Ovary (tissue), 9 donors: ENCODE measurements around the gene RGS16. TPM values are rescaled to one million over a fixed set of nuclear protein-coding genes. Genes with fewer than 3 reads are reported as not detected.

Experiments
- DNase-seq, 5 donors: peaks; one replicate each; pipeline ENCODE4 v3.0.0-alpha.2; 2019 to 2020
- H3K27ac ChIP-seq, 2 donors: fragments of 200-600 bp; one replicate each; pipeline versions ENCODE4 v1.5.1 to v1.8.0; 2019 to 2022
- H3K27me3 ChIP-seq: fragments of 200-600 bp; one replicate; pipeline ENCODE4 v1.8.0; 2022
- H3K36me3 ChIP-seq: fragments of 200-600 bp; sonication (generic); one replicate; pipeline ENCODE4 v1.5.1; 2019
- H3K4me1 ChIP-seq: one replicate; pipeline ENCODE4 v1.8.1; 2013; ENCODE audit warnings: mild to moderate bottlenecking, moderate library complexity; ENCODE audit not compliant: insufficient read depth
- H3K4me3 ChIP-seq: fragments of 200-600 bp; sonication (generic); one replicate; pipeline ENCODE4 v1.5.1; 2017
- H3K9me3 ChIP-seq, 2 donors: fragments of 200-600 bp in 1 of 2; sonication (generic) in 1 of 2; one replicate each; pipeline versions ENCODE4 v1.5.1 to v1.8.1; 2013 to 2019; ENCODE audit warnings: mild to moderate bottlenecking in 1 of 2, moderate library complexity in 1 of 2
- EP300 ChIP-seq: sonication (generic); formaldehyde crosslinking; IDR thresholded peaks from one replicate; pipeline ENCODE4 v1.6.1; 2017; ENCODE audit warnings: antibody characterized with exemption
- POLR2A ChIP-seq: fragments of 450-650 bp; IDR thresholded peaks from one replicate; pipeline ENCODE4 v1.6.1; 2017; ENCODE audit warnings: antibody characterized with exemption, mild to moderate bottlenecking, moderate library complexity
- WGBS, 3 donors: extraction: QIAGEN DNeasy Blood & Tissue Kit in 1 of 3; methylation state at CpG; one replicate each; pipeline versions ENCODE4 v1.1.5 to v1.1.7; 2013 to 2017; 5-methylcytosine and 5-hydroxymethylcytosine counted together
- intact Hi-C, 4 donors: fragments of 100-400 bp; cut with DNase I; formaldehyde crosslinking; loops; one replicate each; pipeline versions ENCODE4 v1.11.0 to v1.15.1; 2022 to 2023
- polyA plus RNA-seq, 2 donors: library from polyadenylated mRNA; stranded (reverse); fragments of 200-250 nt in 1 of 2; fragments of 350-450 nt in 1 of 2; fragmentation: Illumina TruSeq in 1 of 2; extraction: RNeasy Lipid Tissue Mini Kit (QIAGEN cat#74804) in 1 of 2; gene quantifications; one replicate each; pipeline ENCODE4 v1.2.3, GENCODE V29; 2013 to 2014
- total RNA-seq, 7 donors: library from RNA; depleted of rRNA in 2 of 7; stranded (reverse); fragments of >200 nt in 2 of 7; fragmentation: NEBNext Ultra II Directional in 3 of 7; extraction: Animal tissue kit (Norgen Biotek cat#: 25700) in 3 of 7; gene quantifications; one replicate each; pipeline versions ENCODE4 v1.1.0 to v1.2.4, GENCODE V29; 2016 to 2023
- TF ChIP-seq, protein P1 (sequence below), 3 donors: fragments of 450-650 bp in 2 of 3; fragments of 200-600 bp in 1 of 3; IDR thresholded peaks; one replicate each; pipeline versions ENCODE4 v1.5.1 to v1.8.0; 2016 to 2022; ENCODE audit warnings: antibody characterized with exemption in 3 of 3, mild to moderate bottlenecking in 1 of 3
- donor health status: DM: no; HTN: no; CAD: no; lungs with moderate emphysema.
- donor health status: DM: no; HTN: no; CAD: no.
- donor health status: Bipolar disorder and iron deficiency.
- donor health status: DM: yes; HTN: yes; CAD: no.
- donor health status: DM: no; HTN: no; CAD: no.
- donor health status: DM: yes; HTN: yes; CAD: no.

Gene RGS16
- total and polyA plus RNA-seq, 9 donors = 1.1 to 7.4 (median 3.3) TPM

DNA sequence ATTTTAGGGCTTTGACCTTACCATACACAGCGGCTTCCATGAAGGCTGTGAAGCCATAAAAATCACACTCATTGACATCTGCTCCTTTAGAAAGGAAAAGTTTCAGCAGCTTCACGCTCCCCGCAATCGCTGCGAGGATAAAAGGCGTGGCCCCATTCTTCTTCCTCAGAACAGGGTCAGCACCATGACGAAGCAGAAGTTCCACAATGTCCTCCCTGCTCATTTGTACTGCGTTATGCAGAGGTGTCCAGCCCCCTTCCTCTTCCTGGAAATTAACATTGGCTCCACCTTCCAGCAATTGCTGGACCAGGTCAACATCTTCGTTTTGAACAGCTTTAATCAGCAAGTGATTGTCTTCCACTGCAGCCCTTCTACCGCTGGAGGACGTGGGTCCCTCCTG lies 17.8 kb downstream of the RGS16 start:
- no peaks in the 10 kb centered on the region for H3K9me3 ChIP-seq
- intact Hi-C loops = loop anchor here in 3 of 4 donors (5.0 to 10.0 kb wide), 3 partner anchors 182 to 502 kb away; partner anchors contain the start of gene TEDDM1 (in 1 of the 3)

DNA sequence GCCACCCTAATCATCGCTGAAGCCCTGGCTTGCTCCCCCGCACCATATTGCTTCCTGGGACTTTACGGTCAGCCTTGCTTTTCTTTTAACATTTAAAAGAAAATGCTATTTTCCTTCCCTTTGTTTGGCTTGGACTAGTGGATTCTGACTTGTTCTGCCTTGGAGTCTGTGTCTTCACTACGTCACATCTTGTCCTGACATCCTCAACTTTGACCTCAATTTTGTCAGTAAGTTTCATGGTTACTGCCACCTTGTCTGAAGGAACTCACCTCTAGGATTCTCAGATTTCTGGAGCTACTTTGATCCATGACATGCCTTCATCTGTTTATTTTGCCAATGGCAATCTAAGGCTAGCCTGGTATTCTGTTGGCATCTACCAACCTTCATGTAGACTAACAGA lies 19.4 kb downstream of the RGS16 start:
- no peaks in the 10 kb centered on the region for H3K9me3 ChIP-seq
- TF ChIP-seq POLR2A (no peak), EP300 (no peak)
- TF ChIP-seq, protein P1, sequence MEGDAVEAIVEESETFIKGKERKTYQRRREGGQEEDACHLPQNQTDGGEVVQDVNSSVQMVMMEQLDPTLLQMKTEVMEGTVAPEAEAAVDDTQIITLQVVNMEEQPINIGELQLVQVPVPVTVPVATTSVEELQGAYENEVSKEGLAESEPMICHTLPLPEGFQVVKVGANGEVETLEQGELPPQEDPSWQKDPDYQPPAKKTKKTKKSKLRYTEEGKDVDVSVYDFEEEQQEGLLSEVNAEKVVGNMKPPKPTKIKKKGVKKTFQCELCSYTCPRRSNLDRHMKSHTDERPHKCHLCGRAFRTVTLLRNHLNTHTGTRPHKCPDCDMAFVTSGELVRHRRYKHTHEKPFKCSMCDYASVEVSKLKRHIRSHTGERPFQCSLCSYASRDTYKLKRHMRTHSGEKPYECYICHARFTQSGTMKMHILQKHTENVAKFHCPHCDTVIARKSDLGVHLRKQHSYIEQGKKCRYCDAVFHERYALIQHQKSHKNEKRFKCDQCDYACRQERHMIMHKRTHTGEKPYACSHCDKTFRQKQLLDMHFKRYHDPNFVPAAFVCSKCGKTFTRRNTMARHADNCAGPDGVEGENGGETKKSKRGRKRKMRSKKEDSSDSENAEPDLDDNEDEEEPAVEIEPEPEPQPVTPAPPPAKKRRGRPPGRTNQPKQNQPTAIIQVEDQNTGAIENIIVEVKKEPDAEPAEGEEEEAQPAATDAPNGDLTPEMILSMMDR (IDR thresholded peaks at IDR 0.05) = no peak
- H3K27me3 ChIP-seq = no peaks in the 10 kb centered on the region
- peaks cover 5% of the 10 kb centered on the region for H3K4me1 ChIP-seq
- DNase-seq = no peak
- H3K4me3 ChIP-seq = no peak overlapping the region
- 92 to 95% (median 94%) methylated on average over 4 of the region's 4 CpGs for WGBS, 3 donors
- H3K36me3 ChIP-seq = no peaks in the 10 kb centered on the region
- H3K27ac ChIP-seq = no peak overlapping the region
- intact Hi-C loops = loop anchor here in 3 of 4 donors (5.0 to 10.0 kb wide), 3 partner anchors 180 to 500 kb away; partner anchors contain the start of gene TEDDM1 (in 1 of the 3)

More for the DNA sequence above, 17.8 kb downstream of the RGS16 start:
- H3K4me1 ChIP-seq = peaks cover 5% of the 10 kb centered on the region
- 94 to 96% (median 95%) methylated on average over 11 of the region's 11 CpGs for WGBS, 3 donors
- no peaks in the 10 kb centered on the region for H3K36me3 ChIP-seq
- TF ChIP-seq EP300 (no peak), POLR2A (no peak)
- TF ChIP-seq, protein P1 (IDR thresholded peaks at IDR 0.05) = no peak
- H3K4me3 ChIP-seq = no peak overlapping the region
- no peaks in the 10 kb centered on the region for H3K27me3 ChIP-seq
- no peak for DNase-seq
- no peak overlapping the region for H3K27ac ChIP-seq

DNA sequence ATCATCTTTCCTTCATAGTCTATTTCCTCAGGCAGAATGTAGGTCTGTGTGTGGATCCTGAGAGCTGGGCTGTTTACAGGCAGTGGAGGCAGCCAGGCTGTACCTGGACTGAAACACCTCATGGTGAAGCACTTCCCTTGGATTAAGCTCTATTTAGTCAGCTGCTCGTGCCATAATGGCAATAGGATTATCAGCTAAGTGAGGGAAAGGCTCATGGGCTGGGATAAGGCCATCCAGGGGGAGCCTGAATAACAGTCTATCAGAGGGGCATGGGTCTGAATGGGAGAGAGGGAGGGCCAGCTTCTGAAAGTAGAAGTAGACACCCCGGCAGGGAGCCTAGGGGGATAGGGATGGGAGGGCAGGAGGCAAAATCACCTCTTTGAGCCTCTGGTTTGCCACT lies 23.5 kb downstream of the RGS16 start:
- no peak for DNase-seq
- H3K27me3 ChIP-seq = no peaks in the 10 kb centered on the region
- no peak for TF ChIP-seq EP300
- intact Hi-C loops = loop anchor here in 2 of 4 donors (10.0 kb wide), 2 partner anchors 176 to 496 kb away; partner anchors contain the start of gene TEDDM1 (in 1 of the 2)
- no peak overlapping the region for H3K4me3 ChIP-seq
- H3K9me3 ChIP-seq = no peaks in the 10 kb centered on the region
- H3K27ac ChIP-seq = no peak overlapping the region
- H3K36me3 ChIP-seq = no peaks in the 10 kb centered on the region
- peaks cover 5% of the 10 kb centered on the region for H3K4me1 ChIP-seq
- WGBS, 3 donors = 92 to 94% (median 93%) methylated on average over 2 of the region's 2 CpGs

DNA sequence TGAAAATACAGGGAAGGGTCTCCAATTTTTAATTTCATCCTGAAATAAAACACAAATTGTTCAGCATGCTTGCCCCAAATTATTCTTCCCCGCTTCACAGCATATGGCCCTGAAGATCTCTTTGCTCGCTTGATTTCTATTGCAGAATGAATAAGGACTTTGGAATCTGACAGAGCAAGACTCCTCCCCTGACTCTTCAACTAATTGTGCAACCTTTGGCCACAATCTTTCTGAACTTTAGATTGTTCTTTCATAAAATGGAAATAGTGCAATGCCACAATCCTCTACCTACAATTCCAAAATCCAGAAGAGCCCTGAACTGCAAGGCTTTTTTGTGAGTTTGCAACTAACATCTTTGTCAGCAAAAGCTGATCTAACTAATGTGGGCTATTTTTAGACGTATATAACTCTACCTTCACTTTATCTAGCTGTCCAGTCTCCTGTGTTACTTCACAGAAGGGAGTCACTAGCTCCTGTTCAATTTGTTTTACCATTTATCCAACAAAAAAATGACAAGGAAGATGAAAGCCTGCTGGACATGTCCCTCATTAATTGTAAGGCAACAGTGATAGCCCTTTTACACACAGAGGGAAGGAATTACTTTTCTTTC lies 28.5 kb downstream of the RGS16 start:
- H3K9me3 ChIP-seq = no peaks in the 10 kb centered on the region
- H3K27ac ChIP-seq = no peak overlapping the region
- TF ChIP-seq EP300 = no peak
- no peak for TF ChIP-seq POLR2A
- TF ChIP-seq, protein P1 (IDR thresholded peaks at IDR 0.05) = no peak
- H3K4me3 ChIP-seq = no peak overlapping the region
- no peak for DNase-seq
- H3K36me3 ChIP-seq = no peaks in the 10 kb centered on the region
- WGBS, 3 donors = 51 to 60% (median 58%) methylated on average over 3 of the region's 3 CpGs
- no peaks in the 10 kb centered on the region for H3K4me1 ChIP-seq
- intact Hi-C loops = no loop called here
- no peaks in the 10 kb centered on the region for H3K27me3 ChIP-seq

DNA sequence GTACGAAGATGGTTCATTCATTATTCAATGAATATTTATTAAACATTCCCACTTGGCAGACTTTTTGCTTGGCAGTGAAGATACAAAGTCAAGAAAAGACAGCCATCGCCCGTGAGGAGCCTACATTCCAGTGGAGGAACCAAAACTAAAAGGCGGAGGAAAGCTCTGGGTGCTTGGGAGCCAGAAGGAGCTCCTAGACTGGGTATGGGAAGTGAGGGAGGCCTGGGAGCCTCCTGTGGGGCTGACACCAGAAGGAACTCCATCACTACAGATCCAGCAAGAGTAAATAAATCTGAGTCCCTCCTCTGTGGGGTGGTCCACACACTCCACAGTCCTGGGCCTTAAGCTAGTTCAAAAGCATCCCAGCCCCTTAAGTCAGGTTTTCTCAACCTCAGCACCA lies 30.0 kb downstream of the RGS16 start:
- H3K9me3 ChIP-seq = no peaks in the 10 kb centered on the region
- TF ChIP-seq EP300 = no peak
- no peak for TF ChIP-seq POLR2A
- TF ChIP-seq, protein P1 (IDR thresholded peaks at IDR 0.05) = no peak
- no peaks in the 10 kb centered on the region for H3K27me3 ChIP-seq
- intact Hi-C loops = no loop called here
- H3K4me1 ChIP-seq = no peaks in the 10 kb centered on the region
- no peak for DNase-seq
- no peak overlapping the region for H3K4me3 ChIP-seq
- no peaks in the 10 kb centered on the region for H3K36me3 ChIP-seq
- no peak overlapping the region for H3K27ac ChIP-seq
- WGBS, 3 donors = 84 to 94% (median 88%) methylated on average over 4 of the region's 4 CpGs
